Fibroblast of peridontal ligament (primary cell): ENCODE data around the gene SLC19A3.
"Not testable (repeated sequence)": the region's sequence is repeated elsewhere in the genome, so short reads cannot be mapped to it uniquely, and the experiment has no call there.

Experiments
- DNase-seq: peaks from one replicate; pipeline ENCODE4 v3.0.0-alpha.2; 2010; ENCODE audit errors: extremely low read depth

SLC19A3 gene

DNA sequence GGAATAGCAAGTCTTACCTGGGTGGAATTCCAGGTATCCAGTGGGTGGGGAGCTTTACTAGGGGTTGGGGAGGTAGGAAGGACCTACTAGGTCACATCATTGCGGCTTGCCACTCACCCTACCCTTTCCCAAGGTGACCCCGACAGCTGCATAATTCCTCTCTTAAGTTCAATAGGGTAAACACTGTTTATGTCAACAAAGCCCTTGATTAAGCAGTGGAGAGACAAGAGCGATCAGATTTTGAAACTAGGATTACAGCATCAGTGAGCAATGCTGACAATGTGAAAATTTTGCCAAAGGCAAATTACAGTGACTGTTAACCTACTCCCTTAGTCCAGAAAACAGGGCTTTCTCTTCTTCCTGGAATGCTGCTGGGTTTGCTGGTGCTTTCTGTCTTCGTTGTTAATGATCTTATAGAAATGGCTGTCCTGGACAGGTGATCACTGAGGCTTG lies 14.5 kb downstream of the SLC19A3 start:
- DNase-seq, result peak; percentile 42

DNA sequence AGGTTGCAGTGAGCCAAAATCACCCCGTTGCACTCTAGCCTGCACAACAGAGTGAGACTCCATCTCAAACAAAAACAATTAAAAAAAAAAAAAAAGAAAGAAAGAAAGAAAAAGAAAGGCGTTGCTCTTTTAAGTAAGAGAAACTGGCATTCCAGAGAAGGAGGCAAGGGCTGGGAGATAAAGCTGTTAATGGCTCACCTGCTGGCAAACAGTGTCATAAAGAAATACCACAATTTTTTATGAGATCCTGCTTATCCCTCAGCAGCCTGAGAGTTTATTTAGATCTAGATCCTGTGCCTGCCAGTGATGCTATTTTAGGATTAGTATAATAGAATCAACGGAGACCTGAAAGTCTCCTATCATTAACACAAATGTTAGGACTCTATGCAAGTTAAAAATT lies 16.3 kb downstream of the SLC19A3 start:
- no peak for DNase-seq

DNA sequence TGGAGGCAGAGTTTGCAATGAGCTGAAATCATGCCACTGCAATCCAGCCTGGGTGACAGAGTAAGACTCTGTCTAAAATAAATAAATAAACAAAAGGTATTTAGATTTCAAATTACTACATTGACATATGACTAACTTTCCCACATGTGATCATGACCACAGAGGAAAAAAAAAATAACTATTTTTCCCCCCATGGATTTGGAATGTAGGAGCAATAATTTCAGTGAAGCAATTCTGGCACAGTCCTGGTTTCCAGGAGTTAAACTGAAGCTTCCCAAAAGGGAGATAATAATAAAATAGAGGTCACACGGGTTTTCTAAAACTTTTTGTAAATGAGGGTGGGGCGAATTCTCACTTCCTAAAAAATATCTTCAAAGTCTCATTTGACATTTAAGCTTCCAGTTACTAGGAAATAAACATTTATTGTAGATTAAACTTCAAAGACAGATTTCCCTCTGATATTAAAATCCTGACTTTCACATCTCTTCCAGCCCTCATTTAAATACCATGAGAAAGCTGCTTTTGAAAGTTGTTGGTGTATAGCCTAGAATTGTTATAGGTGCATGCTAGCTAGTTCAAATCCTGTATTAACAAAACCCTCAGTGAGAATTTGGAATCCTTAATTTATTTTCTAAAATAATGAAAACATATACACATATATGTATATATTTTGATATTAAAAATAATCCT lies 20.7 kb downstream of the SLC19A3 start:
- no peak for DNase-seq

DNA sequence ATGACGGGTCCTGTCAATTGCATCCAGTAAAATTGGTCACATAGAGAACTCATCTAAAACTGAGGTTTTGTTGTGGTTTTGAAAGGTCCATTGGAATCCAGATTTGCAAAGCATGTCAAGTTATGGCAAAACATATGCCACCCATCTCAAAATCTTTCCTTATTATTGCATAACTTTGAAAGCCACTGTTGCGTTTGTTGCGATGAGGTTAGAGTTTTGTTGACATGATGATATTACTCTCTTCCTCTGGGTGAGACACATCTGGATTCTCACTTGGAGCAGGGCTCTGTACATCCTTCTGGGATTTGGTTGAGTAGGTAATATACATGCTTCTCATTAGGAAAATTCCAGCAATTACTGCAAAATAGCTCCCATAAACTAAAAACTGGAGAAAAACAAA lies 30.6 kb downstream of the SLC19A3 start:
- no peak for DNase-seq

DNA sequence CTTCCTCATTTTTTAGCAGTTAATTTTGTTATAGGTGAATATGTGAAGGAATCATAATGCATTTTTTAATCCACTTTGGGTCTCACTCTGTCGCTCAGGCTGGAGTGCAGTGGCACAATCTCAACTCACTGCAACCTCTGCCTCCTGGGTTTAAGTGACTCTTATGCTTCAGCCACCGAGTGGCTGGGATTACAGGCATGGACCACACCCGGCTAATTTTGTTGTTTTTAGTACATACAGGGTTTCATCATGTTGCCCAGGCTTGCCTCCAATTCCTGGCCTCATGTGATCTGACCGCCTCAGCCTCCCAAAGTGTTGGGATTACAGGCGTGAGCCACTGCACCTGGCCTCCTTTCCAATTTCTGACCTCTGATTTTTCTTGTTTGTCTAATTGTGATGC lies 33.6 kb downstream of the SLC19A3 start:
- no peak for DNase-seq

DNA sequence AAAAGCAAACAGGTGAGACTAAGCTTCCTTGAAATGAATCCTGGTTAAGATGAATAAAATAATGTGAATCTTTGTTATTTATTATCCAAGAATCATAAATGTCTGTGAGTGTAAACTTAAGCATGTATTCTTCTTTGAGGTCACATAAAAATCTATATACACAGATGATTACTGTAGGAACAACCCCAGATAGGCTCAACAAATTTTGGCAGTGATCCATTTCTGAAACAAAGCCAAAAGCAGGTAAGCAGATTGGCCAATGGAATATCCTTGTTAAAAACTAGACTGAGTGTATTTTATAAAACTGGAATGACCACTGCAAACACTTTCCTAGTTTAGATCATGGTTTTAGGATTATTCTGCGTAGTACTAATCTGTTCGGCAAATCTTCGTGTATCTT lies 39.9 kb downstream of the SLC19A3 start:
- DNase-seq, result no peak

DNA sequence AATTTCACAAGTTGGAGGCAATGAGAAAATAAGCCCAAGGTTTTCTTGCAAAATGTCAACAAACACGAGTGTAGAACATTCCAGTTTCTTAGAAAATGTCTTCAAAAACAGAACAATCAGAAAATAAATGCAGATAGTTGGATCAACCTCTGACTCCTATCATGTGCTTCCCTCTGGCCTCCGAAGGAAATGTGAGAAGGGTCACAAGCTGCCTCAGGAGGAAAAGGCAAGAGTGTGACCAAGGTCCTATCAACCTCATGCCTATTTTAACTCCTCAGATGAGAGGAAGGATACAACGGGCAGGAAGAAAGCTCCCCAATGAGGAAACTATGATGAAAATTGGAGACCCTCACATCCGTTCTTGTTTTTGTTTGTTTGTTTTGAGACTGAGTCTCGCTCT lies 43.3 kb downstream of the SLC19A3 start:
- no peak for DNase-seq

DNA sequence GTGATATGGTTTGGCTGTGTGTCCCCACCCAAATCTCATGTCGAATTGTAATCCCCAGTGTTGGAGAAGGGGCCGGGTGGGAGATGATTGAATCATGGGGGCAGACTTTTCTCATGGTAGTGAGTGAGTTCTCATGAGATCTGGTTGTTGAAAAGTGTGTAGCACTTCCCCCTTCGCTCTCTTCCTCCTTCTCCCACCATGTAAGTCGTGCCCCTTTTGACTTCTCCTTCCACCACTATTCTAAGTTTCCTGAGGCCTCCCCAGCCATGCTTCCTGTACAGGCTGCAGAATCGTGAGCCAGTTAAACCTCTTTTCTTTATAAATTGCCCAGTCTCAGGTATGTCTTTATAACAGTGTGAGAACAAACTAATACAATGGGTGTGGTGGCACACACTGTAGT lies 44.2 kb downstream of the SLC19A3 start:
- not testable (repeated sequence) for DNase-seq

DNA sequence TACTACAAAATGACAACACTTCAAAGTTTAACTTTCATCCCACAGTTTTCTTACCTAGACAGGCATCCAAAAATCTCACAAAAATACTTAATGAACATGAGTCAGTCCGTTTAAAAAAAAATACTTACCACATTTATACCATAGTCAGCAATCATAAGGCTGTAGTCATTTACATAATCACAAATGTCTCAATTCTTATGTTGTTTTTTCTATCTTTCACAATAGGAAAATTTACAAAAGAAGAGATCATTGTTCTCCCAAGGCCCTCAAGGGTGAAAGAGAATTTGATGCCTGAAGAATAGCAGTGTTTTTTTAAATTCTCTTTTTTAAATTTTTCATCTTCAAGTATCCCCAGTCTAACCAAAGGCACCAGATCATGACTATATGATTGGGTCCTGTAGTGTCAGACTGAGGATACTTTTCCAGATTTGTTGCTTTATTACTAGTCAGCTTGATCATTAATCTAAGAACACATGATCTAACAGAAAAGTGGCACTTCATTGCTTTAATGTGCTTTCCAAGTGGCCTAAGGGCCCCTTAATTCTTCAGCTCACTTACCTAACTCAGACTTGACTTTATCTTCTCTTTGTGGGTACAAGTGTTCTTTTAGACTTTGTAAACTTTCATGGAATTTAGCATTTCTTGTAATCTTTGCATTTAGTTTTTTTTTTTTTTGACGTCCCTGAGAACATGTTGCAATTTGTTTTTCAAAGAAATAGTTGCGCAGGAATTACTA lies 46.5 kb downstream of the SLC19A3 start:
- DNase-seq, result no peak

DNA sequence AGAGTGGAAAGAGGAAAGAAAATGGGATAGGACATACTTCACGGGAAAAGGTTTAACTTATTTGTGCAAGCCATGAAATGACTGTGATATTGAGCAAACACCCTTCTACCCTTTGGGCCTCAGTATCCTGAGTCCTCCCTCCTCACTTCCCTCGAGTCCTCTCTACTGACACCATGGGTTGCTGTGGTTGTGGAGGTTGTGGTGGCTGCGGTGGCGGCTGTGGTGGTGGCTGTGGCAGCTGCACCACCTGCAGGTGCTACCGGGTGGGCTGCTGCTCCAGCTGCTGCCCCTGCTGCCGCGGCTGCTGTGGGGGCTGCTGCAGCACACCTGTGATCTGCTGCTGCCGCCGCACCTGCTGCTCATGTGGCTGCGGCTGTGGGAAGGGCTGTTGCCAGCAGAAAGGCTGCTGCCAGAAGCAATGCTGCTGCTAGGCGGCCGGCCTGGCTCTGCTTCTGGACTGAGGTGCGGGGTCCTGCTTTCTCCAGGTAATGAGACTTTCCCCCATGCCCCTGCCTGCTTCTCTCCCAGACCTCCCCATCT lies 51.1 kb downstream of the SLC19A3 start, which contains the start of gene SCYGR5:
TSS of gene SCYGR5 (plus strand) at position 174 of the 540 bp plus-strand sequence. CDS start at position 174, 0 bp downstream.
- not testable (repeated sequence) for DNase-seq

DNA sequence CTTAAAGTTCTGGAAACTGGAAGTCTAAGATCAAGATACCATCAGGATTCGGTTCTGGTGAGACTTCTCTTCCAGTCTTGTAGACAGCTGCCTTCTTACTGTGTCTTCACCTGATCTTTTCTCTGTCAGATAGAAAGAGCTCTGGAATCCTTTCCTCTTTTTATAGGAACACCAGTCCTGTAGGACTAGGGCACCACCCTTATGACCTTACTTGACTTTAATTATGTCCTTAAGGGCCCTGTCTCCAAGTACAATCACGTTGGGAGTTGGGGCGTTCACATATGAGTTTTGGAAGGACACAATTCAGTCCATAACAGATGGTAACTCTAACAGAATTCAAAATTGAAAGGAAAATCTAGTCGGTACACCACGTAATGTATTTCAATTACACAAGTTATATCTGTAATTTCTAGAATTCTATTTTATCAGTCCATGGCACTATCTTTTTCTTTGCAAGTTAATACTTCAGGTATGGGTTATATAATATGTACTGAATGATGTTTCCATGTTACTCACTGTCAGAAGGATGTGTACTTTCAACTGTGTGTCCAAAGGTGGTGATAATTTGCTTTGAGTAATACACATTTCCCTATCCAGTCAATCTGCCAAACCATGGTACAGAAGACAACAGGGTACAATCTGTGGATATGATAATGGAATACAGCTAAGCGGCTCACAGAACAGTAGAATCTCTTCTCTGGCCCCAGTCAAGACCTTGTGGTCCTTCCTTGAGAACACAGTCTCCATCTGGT lies 52.5 kb downstream of the SLC19A3 start:
- no peak for DNase-seq

DNA sequence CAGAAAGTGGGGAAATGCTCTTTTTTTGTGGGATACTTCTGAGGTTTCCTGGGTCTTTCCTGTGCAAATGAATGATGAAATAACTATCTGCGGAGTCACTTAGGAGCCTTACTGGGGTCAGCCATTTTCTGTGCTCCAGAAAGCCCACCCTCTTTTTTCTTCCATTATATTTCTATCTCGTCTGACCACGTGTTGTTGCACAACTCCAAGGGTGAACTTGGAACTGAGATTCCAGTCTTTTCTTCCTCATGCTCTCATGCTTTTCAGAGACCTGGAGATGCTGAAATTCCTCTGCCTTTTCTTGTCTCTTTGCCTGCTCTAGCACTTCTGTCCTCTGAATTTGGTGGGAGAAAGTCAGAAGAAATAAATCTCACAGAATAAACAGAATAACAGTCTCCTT lies 56.0 kb downstream of the SLC19A3 start:
- no peak for DNase-seq

DNA sequence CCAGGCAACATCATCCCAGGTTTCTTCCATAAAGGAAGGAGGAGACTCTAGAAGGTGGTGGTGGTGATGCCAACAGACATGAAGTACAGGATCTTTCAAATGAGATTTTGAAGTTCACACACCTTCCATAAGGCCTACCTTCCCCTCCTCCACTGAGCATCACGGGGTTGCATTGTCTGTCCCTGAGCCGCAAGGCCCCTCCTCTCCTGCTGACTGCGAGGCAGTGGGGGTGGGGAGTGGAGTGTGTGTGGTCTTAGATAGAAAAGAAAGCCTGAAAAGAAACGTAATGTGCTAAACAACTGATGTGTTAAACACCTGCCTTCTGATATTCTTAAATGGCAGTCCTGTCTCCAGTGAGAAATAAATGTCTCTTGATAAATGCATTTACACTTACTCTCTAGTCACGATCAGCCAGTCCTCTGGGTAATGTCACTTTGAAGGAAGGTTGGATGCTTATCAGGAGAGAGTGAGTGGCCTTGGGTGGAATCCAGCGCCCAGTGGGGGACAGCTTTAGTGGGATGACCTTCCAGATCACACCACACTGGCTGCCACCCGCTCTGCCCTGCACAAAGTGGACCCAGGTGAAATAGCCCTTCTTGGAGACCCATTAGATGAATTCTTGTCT lies 56.7 kb downstream of the SLC19A3 start:
- no peak for DNase-seq

DNA sequence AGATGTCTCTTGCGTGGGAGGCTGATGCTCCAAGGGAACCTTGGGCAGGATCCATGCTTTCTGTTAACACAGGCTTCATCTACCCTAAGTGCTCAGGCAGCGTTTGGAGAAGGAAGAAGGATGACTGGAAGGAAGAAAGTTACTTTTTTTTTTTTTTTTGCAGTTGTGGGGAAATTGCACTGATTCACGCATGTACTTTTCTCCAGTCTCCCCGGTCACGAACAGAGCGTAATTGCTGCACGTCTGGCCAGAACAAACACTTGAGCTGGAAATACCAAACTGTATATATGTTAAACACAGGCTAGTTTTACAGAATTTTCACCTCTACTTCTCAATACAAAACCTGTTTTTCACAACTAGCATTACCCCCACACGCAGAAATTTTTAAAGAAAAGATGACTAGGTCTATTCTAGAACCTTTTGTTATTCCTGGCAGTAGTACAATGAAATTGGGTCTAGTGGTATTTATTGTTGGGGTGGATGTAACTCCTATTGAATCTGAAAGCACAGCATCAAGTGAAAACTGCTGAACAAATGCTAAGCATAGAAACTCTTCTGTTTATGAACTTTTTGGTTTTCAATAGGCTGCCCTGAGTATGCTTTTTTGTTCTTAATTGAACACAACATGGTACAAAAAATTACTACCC lies 60.5 kb downstream of the SLC19A3 start:
- peak; percentile 78 for DNase-seq

DNA sequence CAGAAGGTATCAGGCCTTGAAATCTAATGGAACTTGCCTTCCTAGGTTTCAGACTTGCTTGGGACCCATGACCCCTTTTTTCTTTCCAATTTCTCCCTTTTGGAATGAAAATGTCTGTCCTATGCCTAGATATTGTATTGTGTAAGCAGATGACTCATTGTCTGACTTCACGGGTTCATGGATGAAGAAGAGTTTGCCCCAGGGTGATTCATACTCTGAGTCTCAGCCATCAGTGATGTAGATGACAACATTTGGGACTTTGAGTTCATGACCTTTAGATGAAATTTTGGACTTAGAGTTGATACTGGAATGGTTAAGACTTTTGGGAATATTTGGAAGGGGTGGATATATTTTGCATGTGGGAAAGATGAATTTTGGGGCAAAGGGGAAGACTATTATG lies 62.4 kb downstream of the SLC19A3 start:
- DNase-seq, result peak; percentile 91

DNA sequence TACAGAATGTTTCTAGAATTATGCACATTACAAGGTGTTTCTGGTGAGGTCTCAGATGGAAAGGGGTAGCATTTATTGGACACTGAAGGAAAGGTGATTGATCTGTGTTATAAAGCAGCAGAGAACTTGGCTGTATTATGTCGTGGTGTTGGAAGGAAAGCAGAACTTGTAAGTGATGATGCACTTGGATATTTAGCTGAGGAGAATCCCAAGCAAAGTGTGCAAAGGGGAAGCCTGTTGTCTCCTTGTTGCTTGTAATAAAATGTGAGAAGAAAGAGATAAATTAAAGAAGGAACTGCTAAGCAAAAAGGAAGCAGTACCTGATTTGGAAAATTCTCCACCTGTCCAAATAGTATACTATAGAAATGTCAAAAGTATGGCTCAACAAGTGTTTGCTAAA lies 63.4 kb downstream of the SLC19A3 start:
- no peak for DNase-seq

DNA sequence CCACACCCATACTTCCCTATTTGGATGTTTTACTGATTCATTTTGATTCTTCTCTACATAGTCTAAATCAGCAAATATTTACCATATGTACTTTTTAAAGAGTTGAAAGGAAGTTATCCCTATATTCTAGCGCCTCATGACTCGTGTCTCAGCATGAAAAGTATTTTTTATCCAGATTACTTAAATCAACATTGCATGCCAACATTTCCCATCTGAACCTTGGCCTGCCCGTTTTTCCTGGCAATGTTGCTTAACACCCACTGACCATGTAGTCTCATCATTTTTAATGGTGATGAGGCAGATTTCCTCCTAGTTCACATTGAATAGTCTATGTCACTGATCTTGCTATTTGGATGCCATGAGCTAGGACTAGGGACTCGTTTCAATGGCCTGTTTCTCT lies 64.4 kb downstream of the SLC19A3 start:
- peak; percentile 61 for DNase-seq

DNA sequence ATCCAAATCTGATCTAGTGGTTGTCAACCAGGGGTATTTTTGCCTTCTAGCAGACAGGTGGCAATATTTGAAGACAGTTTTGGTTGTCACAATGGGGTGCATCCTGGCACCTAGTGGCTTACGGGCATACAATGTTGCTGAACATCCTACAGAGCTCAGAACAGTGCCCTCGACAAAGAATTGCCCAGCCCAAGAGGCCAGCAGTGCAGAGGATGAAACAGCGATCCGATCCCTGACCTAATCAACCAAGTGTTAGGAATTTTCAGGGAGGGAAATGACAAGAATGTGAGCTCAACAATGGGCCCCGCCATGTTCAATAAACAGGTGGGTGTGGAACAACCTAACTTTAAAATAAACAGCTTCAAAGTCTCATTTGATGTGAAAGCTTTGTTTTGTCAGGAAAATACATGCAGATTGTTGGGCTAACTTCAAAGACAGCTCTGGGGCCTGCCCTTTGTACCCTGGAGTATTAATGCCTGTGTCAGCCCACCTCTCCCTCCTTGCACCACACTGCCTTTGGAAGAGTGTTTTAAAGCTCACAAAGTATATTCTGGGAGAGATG lies 73.8 kb downstream of the SLC19A3 start:
- DNase-seq, result no peak

DNA sequence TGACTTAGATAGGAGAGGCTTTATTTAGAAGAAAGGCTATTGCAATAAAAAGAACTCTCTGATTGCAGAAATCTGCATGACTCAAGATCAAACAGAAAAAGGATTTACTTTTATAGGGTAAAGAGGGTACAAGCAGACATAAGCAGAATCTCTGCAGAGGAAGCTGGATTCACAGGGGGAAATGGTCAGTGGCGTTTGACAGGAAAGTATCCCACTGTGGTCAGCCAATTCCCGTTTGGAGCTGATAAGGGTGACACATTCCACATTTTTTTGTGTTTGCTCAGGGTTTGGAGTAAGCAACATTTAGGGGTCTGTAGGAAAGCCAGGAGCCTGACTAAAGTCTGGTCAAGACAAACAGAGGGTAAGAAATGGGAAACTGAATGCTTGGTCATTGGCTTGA lies 75.2 kb downstream of the SLC19A3 start:
- DNase-seq, result no peak

DNA sequence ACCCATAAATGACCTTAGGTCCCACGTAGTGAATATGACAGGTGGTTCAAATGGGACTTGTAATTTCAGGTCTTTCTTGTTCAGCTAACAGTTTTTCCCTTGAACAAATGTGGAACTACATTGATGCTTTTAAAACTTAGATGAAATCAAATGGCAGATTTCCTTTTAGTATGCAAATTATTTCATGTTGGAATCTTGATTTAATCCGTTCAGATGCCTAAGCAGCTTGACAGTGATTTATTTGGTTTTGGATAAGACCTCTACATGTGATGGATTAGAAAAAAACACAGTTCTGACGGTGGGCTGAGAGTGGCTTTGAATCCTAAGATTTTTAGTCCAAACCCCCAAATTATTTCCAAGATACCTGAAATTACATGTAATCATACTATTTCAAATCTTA lies 83.6 kb downstream of the SLC19A3 start:
- DNase-seq, result no peak
